Cerebellar nuclear complex (tissue), 1 donor: Measurements from ENCODE around the gene VCAM1.
"Not testable (repeated sequence)": the region's sequence is repeated elsewhere in the genome, so short reads cannot be mapped to it uniquely, and the experiment has no call there.

Experiments used
- DNase-seq, 2 experiments: peaks; one replicate each; lab custom pipeline; 2025; lab: John Stamatoyannopoulos, UW

Gene VCAM1, protein sequence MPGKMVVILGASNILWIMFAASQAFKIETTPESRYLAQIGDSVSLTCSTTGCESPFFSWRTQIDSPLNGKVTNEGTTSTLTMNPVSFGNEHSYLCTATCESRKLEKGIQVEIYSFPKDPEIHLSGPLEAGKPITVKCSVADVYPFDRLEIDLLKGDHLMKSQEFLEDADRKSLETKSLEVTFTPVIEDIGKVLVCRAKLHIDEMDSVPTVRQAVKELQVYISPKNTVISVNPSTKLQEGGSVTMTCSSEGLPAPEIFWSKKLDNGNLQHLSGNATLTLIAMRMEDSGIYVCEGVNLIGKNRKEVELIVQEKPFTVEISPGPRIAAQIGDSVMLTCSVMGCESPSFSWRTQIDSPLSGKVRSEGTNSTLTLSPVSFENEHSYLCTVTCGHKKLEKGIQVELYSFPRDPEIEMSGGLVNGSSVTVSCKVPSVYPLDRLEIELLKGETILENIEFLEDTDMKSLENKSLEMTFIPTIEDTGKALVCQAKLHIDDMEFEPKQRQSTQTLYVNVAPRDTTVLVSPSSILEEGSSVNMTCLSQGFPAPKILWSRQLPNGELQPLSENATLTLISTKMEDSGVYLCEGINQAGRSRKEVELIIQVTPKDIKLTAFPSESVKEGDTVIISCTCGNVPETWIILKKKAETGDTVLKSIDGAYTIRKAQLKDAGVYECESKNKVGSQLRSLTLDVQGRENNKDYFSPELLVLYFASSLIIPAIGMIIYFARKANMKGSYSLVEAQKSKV

DNA sequence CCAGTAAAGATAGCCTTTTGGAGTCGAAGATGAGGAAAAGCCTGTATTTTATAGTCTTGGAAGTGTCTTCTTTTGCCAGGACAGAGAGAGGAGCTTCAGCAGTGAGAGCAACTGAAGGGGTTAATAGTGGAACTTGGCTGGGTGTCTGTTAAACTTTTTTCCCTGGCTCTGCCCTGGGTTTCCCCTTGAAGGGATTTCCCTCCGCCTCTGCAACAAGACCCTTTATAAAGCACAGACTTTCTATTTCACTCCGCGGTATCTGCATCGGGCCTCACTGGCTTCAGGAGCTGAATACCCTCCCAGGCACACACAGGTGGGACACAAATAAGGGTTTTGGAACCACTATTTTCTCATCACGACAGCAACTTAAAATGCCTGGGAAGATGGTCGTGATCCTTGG, at the start of gene VCAM1:
TSS of gene VCAM1 (plus strand) at position 253 of the 400 bp plus-strand sequence. CDS start at position 372, 119 bp downstream.
- no peak for DNase-seq

DNA sequence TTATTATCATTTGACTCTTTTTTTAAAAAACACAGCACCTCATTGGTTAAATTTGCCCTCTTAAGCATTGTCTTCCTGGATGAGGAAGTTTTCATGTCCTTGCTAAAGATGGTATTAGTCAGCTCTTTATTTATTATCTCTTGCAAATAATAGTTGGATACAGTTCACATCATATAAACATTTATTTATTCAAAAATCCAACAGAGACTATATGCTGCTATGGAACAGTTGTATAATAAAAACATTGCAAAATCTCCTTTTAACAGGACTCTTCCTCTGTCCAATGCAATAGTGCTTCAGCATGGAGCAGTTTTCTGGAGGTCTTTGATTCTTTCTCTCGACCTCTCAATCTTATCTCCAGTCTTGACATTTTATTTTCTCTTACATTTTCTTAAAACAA, 49.5 kb upstream of the VCAM1 start:
- DNase-seq = no peak

DNA sequence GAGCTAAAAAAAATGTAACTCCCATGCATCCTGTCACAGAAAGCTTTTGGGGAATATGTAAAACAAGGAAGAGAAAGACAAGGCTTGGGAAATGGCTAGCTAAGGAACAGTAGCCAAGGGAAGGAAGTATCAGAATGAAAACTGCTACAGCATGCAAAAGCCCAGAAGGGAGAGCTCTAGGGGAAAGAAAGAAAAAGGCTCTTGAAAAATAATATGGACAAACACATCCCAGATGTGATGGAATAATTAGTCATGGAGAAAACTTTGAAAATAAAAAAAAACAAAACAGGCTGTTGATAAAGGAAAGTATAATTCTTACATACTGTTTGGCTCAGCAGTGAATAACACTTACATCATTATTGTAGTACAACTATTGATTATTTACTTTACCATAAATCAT, 47.9 kb upstream of the VCAM1 start:
- DNase-seq = no peak

DNA sequence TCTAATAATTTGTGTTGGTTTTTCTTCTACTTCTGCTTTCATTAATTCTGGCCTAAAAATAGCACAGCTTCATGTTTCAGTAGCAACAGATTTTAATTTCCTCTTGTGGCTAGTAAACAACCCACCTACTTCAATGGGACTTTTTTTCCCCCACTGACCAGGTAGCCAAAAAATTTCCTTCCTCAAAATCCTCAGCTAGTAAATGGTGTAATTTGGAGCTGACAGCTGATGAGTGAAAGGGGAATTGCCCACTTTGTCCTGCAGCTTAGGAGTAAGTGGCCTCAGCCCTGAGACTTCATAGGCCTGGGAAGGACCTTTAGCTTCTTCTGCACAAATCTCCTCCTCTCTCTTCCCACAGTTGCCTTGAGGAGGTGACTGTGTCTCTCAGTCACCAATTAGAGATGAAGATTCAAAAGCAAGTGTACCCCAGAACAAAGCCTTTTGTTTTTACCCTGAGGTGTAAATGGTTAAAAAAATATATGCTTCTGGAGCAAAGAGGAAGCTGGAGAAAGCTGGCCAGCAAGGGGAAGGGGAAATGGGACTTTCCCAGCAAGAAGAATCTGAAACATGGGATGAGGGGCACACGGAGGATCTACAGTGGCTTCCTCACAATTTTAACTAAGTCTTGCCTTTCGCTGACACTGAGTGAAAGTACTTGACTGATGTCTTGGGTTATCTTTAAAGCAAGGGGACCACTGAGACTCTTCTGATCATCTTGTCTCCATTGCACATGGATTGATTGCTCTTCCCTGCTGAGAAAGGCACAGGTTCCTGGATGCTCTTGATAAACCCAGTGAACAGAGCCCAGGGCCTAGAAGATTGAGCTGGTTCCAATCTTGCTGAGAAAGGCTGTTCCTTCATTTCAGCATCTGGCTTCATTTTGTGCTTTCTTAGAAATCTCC, 35.8 kb upstream of the VCAM1 start:
- DNase-seq = no peak

DNA sequence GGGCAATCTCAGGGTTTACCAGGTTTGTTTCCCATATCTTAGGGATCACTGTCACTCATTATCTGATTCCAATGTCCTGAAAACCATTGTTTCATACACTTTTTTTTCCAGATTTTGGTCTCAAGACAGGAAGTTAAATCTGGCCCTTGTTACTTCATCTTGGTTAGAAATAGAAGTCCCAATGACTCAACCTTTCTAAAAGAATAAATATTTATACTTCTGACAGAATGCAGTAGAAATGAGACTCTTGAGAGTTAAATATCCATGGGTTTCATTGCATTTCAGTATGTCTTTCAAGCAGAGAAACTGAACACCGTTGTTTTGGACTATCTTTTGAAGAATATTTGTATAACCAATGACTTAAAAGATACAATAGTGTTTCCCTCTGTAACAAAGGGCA, 19.8 kb upstream of the VCAM1 start:
- DNase-seq = no peak

DNA sequence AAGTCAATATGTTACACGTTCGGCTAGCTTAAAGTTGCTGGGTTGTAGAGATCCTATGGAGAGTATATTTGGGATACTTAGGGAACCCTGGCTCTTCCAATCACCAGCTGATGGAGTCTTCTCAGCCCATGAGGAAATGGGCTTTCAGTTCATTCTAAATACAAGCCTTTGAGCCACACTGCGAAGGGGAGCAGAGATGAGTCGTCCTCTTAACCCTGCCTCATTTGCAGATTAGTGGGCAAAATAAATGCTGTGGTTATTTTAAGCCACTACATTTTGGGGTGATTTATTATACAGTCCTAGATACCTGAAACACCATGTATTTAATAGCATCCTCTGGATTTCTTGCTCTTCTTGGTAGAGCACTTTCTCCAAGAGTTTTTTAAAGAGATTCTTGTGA, 19.0 kb upstream of the VCAM1 start:
- DNase-seq = no peak

DNA sequence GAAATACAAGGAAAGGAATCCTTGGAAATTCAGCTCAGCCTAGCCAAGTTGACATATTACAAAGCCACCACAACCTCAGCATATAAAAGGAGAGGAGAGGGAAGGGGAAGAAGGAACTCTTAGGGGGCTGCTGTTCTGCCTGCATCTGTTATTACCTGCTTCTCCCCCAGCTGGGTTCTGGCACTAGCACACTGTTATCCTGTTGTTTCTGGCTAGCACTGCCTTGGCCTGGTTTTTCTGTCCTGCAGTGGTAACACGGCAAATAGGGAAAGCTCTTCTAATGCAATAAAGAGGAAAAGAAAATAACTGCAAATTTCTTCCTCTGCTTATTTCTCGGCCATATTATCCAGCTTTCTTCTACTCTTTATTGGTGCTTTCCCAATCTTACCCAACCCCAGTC, 16.5 kb upstream of the VCAM1 start:
- no peak for DNase-seq

DNA sequence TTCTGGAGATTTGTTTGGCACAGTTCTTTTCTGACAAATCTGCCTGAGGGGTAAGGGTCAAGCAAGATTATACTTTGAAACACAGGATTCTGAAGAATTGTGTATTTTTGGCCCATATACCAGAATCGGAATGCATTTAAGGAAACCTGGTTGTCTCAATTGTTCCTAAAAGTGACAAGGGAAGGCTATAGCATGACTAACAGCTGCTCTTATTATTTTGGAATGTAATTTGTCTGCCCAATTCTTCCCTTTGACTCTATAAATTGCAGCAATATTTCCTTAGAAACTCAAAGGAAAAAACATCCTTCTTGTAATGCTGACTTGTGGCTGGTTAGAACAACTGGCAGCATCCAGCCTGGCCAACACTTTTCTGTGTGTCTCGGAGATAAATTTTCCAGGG, 15.8 kb upstream of the VCAM1 start:
- no peak for DNase-seq

DNA sequence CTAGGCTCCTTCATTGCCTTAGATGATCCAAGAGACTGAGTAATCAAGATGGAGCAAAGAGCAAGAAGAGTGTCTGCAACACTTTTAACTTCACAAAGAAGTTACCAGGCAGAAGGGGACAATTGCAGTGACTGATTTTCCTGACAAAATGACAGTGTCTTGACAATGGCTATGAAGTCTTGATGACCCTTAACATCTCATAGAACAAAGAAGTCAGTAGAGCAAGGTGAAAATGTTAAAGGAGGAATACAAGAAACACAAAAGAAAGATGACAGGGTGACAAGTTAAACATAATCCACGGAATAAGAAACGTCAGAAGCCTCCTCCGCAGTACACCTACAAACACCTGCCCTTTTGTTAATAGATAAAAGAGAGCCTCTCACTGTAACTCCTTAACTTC, 15.1 kb upstream of the VCAM1 start:
- no peak for DNase-seq

DNA sequence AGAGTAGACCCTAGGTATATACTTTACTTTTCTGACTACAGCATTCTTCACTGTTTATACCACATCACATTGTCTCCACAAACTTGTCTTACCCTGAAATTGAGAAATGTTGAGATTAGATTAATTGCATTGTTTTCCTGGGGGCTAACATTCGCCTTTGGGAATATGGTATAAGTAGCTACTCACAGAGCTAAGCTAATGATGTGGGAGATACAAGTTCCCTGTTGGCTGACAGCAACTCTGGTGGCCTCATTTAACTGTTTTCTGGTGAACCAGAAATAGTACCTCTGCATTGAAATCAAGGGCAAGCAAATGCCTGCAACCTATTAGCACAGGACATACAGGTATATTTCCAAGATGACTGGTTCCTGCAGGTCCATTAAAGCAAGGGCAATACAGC, 13.2 kb upstream of the VCAM1 start:
- DNase-seq = no peak

DNA sequence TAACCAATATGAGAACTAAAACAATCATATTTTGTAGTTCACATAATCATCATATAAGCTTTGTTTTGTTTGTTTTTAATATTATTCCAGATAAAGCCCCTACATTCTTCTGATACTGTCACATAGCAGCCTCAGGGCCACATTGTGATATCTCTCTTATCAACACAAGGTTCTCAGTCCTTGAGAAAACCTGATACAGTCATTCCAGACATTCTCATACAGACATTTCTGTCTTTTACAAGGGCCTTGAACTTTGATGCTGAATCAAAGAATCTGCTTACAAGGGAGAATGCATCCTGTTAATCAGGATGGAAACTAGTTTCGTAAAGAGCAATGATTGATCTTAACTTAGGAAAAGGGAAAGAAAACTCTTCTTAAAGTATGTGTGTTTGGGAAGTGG, 12.7 kb upstream of the VCAM1 start:
- DNase-seq = no peak

DNA sequence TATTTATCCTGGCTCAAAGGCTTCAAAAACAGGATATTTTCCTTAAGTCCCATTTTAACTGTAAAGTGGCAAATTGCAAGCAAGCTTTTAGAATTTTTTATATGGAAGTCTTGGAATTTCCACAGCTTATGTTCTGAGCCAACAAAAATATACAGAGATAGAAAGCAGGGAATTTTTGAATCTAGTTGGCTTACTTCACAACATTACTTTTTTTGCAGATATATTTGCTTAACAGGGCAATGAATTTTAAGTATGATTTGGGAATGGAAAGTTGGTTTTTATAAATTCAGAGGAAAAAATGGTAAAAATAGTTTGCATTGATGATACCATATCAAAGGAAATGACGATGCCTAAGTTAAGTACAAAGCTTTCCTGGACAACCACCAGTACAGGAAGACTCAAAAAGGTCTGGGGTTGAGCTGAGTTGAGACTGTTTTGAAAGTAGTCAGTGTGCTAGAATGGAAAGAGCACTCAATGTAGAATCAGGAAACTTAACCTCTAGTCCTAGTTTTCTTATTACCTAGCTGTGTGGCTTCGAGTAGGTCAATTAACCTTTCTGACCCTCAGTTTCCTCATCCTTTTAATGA, 11.0 kb upstream of the VCAM1 start:
- no peak for DNase-seq

DNA sequence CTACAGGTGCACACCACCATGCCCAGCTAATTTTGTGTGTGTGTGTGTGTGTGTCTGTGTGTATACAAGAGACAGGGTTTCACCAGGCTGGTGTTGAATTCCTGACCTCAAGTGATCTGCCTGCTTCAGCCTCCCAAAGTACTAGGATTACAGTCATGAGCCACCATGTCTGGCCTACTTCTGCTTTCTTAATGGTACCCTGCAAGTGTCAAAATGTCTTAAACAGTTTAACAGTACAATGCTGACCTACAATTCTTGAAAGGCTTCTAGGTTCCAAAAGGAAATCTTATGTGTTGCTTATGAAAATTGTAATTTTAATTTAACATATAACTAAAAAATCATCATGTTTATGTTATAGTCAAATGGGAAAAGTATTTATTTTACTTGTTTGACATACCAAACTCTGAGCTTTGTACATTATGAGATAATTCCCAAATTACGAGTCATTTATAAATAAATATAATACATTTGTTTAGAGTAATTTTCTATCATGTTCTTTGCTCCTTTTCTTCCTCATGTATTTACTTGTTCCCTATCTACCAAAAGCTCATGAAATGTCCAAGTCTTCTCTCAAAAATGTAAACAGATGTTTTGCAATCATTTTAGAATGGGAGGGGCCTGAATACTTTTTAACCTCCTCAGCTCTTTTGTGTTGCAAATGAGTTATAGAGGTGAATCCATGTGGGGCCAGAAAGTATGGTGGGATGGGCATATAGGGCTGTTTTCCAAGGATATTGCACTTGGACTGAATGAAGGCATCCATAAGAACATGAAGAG, 8.4 kb upstream of the VCAM1 start:
- no peak for DNase-seq

DNA sequence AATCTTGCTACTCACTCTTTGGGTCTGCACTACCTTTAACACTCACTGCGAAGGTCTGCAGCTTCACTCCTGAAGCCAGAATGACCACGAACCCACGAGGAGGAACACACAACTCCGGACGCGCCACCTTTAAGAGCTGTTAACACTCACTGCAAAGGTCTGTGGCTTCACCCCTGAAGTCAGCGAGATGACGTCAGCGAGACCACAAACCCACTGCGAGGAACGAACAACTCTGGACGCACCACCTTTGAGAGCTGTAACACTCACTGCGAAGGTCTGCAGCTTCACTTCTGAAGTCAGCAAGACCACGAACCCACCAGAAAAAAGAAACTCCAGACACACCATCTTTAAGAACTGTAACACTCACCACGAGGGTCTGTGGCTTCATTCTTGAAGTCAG, 6.5 kb upstream of the VCAM1 start:
- DNase-seq = not testable (repeated sequence)

DNA sequence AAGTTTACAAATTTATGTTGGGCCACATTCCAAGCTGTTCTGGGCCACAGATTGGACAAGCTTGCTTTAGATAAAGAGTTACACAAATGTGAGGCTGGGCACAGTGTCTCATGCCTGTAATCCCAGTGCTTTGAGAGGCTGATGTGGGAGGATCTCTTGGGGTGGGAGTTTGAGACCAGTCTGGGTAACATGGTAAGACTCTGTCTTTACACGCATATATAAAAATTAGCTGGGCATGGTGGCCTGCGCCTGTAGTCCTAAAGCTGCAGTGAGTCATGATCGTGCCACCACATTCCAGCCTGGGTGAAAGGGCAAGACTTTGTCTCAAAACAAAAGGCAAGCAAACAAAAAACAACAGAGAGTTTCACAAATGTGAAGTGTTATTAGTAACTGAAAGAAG, 5.9 kb upstream of the VCAM1 start:
- no peak for DNase-seq

DNA sequence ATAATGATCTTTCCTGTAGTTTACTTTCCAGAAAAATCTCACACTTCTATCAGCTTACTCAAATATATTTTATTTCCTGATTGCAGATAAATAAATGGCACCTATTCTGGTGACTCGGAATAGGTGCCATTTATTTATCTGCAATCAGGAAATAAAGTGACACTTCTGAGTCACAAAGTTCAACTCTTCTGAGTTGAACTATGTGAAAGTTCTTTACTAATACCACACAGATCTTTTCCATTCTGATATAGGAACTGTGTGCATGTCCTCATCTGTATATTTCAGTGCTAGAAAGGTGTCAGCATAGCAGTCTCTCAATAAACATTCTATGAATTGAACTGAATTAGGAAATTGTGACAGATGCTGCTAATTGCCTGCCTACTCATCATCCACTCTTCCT, 4.9 kb upstream of the VCAM1 start:
- no peak for DNase-seq

DNA sequence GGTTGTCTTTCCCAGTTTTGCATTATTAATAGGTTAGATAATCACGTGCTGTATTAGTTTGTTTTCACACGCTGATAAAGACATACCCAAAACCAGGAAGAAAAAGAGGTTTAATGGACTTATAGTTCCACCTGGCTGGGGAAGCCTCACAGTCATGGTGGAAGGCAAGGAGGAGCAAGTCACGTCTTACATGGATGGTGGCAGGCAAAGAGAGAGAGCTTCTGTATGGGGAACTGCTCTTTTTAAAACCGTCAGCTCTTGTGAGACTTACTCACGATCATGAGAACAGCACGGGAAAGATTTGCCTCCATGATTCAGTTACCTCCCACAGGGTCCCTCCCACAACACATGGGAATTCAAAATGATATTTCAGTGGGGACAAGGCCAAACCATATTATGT, 2.3 kb upstream of the VCAM1 start:
- no peak for DNase-seq

DNA sequence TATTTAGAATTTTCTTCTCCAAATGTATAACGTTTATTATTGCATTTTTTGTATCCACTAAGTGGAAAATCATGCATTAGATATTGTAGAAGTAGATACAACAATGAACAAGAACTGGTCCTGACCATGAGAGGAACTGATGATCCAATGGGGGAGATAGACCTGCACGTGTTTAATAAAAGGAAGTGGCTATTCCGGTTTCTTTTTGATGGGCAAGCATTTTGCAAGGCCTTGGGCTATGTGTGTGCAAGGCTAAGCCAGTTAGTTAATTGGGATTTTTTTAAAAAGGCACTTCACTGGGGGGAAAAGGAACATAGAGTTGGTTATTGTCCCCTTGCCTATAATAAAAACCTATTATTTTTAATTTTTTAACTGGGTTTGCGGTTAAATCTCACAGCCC, 961 bp upstream of the VCAM1 start:
- no peak for DNase-seq

DNA sequence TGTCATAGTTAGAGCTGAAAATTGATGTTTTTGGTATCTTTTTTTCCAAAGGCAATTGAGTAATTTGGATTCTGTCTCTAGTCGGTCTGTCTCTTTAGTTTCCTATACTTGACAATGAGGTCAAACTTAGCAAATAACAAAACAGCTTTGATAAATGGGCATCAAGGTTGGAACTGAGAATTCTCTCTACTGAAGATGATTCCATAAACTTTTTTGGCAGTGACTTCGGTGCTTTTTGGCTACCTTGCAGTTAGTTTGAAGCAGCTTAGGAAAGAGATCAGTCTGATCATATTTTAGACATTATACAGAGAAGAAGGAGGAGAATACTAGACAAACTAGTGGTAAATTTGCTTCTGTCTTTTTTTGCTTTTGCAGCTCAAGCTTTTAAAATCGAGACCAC, 559 bp downstream of the VCAM1 start:
- DNase-seq = no peak

DNA sequence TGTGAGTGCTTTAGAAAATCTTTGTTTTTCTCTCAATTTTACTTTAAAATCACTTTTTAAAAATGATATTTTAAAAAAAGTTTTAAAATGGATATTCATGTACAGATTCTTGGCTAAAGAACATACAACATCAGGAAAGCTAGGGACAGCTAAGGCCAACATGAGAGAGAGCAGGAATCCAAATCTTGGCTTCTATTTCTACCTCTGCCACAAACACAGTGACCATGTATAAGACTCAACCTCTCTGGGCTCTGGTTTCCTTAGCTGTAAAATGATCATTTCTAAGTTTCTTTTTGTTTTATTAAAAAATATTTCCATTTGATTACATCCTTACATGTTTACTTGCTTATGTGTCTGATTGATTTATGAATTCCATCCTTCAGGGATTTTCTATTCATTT, 1.2 kb downstream of the VCAM1 start:
- no peak for DNase-seq

DNA sequence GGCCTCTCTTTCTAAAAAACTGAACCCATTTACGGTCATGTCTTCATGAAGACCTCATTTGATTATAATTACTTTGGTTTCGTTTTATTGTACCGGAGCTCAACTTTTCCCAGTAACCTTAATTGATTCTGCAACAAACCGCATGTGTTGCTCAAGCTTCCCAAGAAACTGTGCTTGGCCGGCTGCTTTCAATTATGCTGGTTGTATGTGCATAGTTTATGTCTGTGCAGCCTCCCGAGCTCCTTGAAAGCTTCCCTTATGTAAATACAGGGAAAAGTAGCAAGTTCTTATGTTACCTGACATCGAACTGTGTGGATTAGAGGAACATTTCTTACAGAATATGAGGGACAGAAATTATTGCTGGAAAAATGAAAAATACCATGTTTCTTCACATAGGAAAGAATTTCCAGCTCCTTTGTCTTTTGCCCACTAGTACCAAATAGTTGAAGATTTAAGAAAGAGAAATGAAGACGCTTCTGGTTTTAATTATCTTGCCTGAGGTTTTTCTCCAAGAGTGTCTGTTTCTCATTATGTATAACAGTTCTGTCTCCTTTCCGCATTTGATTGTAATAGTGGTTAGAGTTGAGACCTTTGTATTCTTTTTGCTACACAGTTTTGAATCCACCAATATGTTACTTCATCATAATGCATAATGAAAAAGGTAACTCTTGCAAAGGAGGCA, 2.1 kb downstream of the VCAM1 start:
- no peak for DNase-seq
